Panc1 (cell line): ENCODE data around the gene NTRK3. TPM values are rescaled to one million over a fixed set of nuclear protein-coding genes. Genes with fewer than 3 reads are reported as not detected.

Experiments used
- ATAC-seq: fragments of 200-7000 bp; cut with Tn5 transposase; 2 replicates; pipeline ENCODE4 v1.9.1; 2020; ENCODE audit warnings: mild to moderate bottlenecking, moderate library complexity
- BruUV-seq: library from RNA; stranded (reverse); fragments of 400-500 nt; replicated peaks from 2 replicates; lab custom pipeline; 2021; lab: Mats Ljungman, UMichigan
- CTCF ChIA-PET: fragments of 300-600 bp; sonication (Branson Sonifier 250); formaldehyde crosslinking; loops from one replicate; lab custom pipeline; 2022; ENCODE audit warnings: antibody characterized with exemption; lab: Charles Lee
- POLR2A ChIA-PET: fragments of 300-600 bp; sonication (Branson Sonifier 250); formaldehyde crosslinking; loops from one replicate; lab custom pipeline; 2022; ENCODE audit warnings: antibody characterized with exemption; lab: Charles Lee
- DNase-seq: peaks from one replicate; pipeline ENCODE4 v3.0.0-alpha.2; 2010; ENCODE audit warnings: low read depth, low spot score
- H3K27ac ChIP-seq: 2 replicates; pipeline ENCODE4 v1.5.1; 2011; ENCODE audit warnings: mild to moderate bottlenecking, low read length, inconsistent platforms
- H3K27me3 ChIP-seq: fragments of 200-500 bp; sonication (Bioruptor generic); 2 replicates; pipeline ENCODE4 v1.6.0; 2014; ENCODE audit warnings: low read length, inconsistent platforms; ENCODE audit not compliant: control insufficient read depth, insufficient read depth
- H3K36me3 ChIP-seq: fragments of 200-500 bp; sonication (Bioruptor generic); 2 replicates; pipeline ENCODE4 v1.5.1; 2014; ENCODE audit warnings: inconsistent platforms, mild to moderate bottlenecking, low read length, moderate library complexity; ENCODE audit not compliant: control insufficient read depth, insufficient read depth
- H3K4me1 ChIP-seq: 2 replicates; pipeline ENCODE4 v1.5.1; 2011; ENCODE audit warnings: inconsistent platforms, mild to moderate bottlenecking, low read length, moderate library complexity; ENCODE audit not compliant: control insufficient read depth, insufficient read depth
- H3K4me3 ChIP-seq, 2 experiments: 2 replicates each; pipeline ENCODE4 v1.5.1; 2011 to 2012; ENCODE audit warnings: low read depth in 2 of 2, low read length in 2 of 2, mild to moderate bottlenecking in 2 of 2, inconsistent platforms in 1 of 2, moderate library complexity in 1 of 2
- H3K9me3 ChIP-seq: fragments of 200-500 bp; sonication (Bioruptor generic); 2 replicates; pipeline ENCODE4 v1.5.1; 2014; ENCODE audit warnings: low read depth, mild to moderate bottlenecking, inconsistent platforms, low read length, moderate library complexity; ENCODE audit not compliant: control insufficient read depth, insufficient read depth
- POLR2AphosphoS5 ChIP-seq: IDR thresholded peaks from 2 replicates; pipeline ENCODE4 v1.6.1; 2012; ENCODE audit warnings: mild to moderate bottlenecking, low read depth, low read length, moderate library complexity
- SIN3A ChIP-seq: IDR thresholded peaks from 2 replicates; pipeline ENCODE4 v1.6.1; 2012; ENCODE audit warnings: low read depth, mild to moderate bottlenecking, low read length, moderate library complexity, borderline replicate concordance; ENCODE audit not compliant: insufficient read depth
- TCF7L2 ChIP-seq: IDR thresholded peaks from 2 replicates; pipeline ENCODE4 v1.6.1; 2011; ENCODE audit warnings: mild to moderate bottlenecking, low read depth, low read length, inconsistent platforms
- in situ Hi-C: cut with HindIII; loops from 2 replicates; pipeline ENCODE4 v1.10.0; 2016; ENCODE audit warnings: low sequenced_read_pairs, low pct_unique_long_range_greater_than_20kb
- intact Hi-C: fragments of 100-400 bp; cut with micrococcal nuclease; formaldehyde crosslinking; loops from one replicate; pipeline ENCODE4 v1.10.0; 2022; ENCODE audit not compliant: unreplicated experiment
- total RNA-seq: library from RNA; stranded (reverse); gene quantifications from one replicate; pipeline ENCODE4 v1.2.1, GENCODE V29; 2021; ENCODE audit not compliant: unreplicated experiment
- TF ChIP-seq, protein P1 (sequence below), 2 experiments: IDR thresholded peaks; 2 replicates each; pipeline ENCODE4 v1.6.1; 2011 to 2012; ENCODE audit warnings: low read depth in 2 of 2, control low read depth in 1 of 2, low read length in 1 of 2, mild to moderate bottlenecking in 1 of 2, moderate library complexity in 1 of 2; ENCODE audit not compliant: insufficient read depth in 1 of 2
- TF ChIP-seq, protein P2 (sequence below): fragments of 450-650 bp; IDR thresholded peaks from 2 replicates; pipeline ENCODE4 v1.5.1; 2017; ENCODE audit warnings: mild to moderate bottlenecking

Gene NTRK3
- total RNA-seq, 1 experiment from 2014 or later, result not detected

DNA sequence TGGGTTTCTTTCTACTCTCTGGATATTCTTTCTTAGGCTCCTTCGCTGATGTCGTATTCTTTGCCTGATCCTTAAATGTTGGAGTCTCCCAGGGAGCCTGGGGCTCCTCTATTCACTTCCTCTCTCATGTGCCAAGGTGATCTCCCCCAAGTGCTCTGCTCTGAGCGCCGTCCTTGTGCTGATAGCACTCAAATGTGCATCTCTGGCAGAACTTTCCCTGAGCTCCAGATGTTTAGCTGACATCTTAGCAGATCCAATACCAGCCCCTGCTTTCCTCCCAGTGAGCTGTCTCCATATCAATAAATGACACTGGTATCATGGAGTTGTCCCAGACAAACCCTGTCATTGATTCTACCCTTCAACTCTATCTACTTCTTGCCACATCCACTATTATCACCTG is 62.4 kb downstream of the NTRK3 start:
- BruUV-seq, result no TSS peak
- ATAC-seq (no peak), DNase-seq (no peak)
- in situ Hi-C loops (no loop called here), intact Hi-C loops (no loop called here)
- 0 out of 2 replicates have a peak, but pooled peaks cover 2% of the 10 kb centered on the region for H3K27me3 ChIP-seq
- H3K27ac ChIP-seq, result no peak overlapping the region
- ChIA-PET POLR2A (no interaction called here), CTCF (no interaction called here)
- H3K9me3 ChIP-seq, result no peaks in the 10 kb centered on the region
- no peaks in the 10 kb centered on the region for H3K36me3 ChIP-seq
- no peak overlapping the region for H3K4me3 ChIP-seq
- TF ChIP-seq SIN3A, result no peak
- TF ChIP-seq, protein P1, sequence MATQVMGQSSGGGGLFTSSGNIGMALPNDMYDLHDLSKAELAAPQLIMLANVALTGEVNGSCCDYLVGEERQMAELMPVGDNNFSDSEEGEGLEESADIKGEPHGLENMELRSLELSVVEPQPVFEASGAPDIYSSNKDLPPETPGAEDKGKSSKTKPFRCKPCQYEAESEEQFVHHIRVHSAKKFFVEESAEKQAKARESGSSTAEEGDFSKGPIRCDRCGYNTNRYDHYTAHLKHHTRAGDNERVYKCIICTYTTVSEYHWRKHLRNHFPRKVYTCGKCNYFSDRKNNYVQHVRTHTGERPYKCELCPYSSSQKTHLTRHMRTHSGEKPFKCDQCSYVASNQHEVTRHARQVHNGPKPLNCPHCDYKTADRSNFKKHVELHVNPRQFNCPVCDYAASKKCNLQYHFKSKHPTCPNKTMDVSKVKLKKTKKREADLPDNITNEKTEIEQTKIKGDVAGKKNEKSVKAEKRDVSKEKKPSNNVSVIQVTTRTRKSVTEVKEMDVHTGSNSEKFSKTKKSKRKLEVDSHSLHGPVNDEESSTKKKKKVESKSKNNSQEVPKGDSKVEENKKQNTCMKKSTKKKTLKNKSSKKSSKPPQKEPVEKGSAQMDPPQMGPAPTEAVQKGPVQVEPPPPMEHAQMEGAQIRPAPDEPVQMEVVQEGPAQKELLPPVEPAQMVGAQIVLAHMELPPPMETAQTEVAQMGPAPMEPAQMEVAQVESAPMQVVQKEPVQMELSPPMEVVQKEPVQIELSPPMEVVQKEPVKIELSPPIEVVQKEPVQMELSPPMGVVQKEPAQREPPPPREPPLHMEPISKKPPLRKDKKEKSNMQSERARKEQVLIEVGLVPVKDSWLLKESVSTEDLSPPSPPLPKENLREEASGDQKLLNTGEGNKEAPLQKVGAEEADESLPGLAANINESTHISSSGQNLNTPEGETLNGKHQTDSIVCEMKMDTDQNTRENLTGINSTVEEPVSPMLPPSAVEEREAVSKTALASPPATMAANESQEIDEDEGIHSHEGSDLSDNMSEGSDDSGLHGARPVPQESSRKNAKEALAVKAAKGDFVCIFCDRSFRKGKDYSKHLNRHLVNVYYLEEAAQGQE (IDR thresholded peaks at IDR 0.05; ENCODE audit: insufficient read depth in 1 of 2, low read depth in 2 of 2, low read length in 1 of 2), result no peak
- no peak for TF ChIP-seq TCF7L2
- TF ChIP-seq, protein P2, sequence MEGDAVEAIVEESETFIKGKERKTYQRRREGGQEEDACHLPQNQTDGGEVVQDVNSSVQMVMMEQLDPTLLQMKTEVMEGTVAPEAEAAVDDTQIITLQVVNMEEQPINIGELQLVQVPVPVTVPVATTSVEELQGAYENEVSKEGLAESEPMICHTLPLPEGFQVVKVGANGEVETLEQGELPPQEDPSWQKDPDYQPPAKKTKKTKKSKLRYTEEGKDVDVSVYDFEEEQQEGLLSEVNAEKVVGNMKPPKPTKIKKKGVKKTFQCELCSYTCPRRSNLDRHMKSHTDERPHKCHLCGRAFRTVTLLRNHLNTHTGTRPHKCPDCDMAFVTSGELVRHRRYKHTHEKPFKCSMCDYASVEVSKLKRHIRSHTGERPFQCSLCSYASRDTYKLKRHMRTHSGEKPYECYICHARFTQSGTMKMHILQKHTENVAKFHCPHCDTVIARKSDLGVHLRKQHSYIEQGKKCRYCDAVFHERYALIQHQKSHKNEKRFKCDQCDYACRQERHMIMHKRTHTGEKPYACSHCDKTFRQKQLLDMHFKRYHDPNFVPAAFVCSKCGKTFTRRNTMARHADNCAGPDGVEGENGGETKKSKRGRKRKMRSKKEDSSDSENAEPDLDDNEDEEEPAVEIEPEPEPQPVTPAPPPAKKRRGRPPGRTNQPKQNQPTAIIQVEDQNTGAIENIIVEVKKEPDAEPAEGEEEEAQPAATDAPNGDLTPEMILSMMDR, result no peak
- no peak for TF ChIP-seq POLR2AphosphoS5
- no peaks in the 10 kb centered on the region for H3K4me1 ChIP-seq

DNA sequence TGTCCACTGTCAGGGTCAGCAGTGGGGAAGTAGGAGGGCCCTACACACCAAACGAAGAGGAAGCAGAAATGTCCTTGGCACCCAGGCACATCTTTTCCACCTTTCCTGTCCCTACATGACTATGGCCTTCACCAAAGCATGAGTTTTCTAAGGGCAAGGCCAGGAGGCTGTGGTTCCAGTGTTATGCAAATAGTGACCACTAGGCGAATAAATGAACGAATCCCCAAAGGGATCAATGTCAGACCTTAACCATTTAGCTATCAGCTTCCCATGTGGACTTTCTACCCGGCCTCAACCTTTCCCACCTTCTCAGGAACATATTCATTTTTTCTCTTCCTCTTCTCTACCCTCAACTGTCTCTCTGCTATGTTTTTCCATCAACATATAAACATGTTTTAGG is 63.1 kb downstream of the NTRK3 start:
- Histone ChIP-seq H3K4me3 (no peak overlapping the region), H3K9me3 (no peaks in the 10 kb centered on the region), H3K4me1 (no peaks in the 10 kb centered on the region), H3K36me3 (no peaks in the 10 kb centered on the region), H3K27ac (no peak overlapping the region), H3K27me3 (peaks cover 2% of the 10 kb centered on the region; the same call in 1 of the 2 replicates)
- no TSS peak for BruUV-seq
- DNase-seq (no peak), ATAC-seq (no peak)
- POLR2A ChIA-PET, result no interaction called here
- in situ Hi-C loops (no loop called here), intact Hi-C loops (no loop called here)
- CTCF ChIA-PET, result no interaction called here
- TF ChIP-seq POLR2AphosphoS5 (no peak), SIN3A (no peak)
- TF ChIP-seq, protein P2, result no peak; the same call in 1 of the 2 replicates
